Measurements from ENCODE around the gene KDM5A.

DNA sequence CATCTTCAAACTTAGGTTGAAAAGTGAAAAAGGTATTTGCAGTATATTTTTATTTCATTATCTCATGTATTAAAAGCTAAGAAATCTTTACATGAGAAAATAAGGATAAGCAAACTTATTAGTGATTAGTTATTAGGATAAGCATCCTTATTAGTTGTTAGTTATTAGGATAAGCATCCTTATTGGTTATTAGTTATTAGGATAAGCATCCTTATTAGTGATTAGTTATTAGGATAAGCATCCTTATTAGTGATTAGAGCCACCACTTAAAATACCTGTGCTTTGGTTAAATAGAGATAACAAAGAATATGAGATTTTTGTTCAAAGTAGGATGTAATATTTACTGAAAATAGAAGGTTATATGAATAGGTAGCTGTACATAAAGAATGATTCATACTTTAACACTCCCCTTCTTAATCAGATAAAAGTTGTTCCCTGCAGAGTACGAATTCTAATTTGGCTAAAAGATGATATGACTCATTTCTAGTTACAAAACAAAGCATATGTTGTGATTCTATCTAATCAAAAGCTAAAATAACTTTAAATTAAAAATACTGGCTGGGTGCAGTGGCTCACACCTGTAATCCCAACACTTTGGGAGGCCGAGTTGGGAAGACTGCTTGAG is 56.4 kb downstream of the KDM5A start:
- TF ChIP-seq, protein P1, sequence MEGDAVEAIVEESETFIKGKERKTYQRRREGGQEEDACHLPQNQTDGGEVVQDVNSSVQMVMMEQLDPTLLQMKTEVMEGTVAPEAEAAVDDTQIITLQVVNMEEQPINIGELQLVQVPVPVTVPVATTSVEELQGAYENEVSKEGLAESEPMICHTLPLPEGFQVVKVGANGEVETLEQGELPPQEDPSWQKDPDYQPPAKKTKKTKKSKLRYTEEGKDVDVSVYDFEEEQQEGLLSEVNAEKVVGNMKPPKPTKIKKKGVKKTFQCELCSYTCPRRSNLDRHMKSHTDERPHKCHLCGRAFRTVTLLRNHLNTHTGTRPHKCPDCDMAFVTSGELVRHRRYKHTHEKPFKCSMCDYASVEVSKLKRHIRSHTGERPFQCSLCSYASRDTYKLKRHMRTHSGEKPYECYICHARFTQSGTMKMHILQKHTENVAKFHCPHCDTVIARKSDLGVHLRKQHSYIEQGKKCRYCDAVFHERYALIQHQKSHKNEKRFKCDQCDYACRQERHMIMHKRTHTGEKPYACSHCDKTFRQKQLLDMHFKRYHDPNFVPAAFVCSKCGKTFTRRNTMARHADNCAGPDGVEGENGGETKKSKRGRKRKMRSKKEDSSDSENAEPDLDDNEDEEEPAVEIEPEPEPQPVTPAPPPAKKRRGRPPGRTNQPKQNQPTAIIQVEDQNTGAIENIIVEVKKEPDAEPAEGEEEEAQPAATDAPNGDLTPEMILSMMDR (IDR thresholded peaks at IDR 0.05; ENCODE audit: low read depth, low read length): no peak
- no peak for TF ChIP-seq POLR2A (IDR thresholded peaks at IDR 0.05; ENCODE audit: extremely low read depth, insufficient read length)
- TF ChIP-seq, protein P2, sequence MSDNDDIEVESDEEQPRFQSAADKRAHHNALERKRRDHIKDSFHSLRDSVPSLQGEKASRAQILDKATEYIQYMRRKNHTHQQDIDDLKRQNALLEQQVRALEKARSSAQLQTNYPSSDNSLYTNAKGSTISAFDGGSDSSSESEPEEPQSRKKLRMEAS (IDR thresholded peaks at IDR 0.05; ENCODE audit: low read depth, low read length): no peak
